Panc1 (cell line): ENCODE data around the gene TAS2R1. TPM values are rescaled to one million over a fixed set of nuclear protein-coding genes. Genes with fewer than 3 reads are reported as not detected.

Source experiments
- ATAC-seq: fragments of 200-7000 bp; cut with Tn5 transposase; 2 replicates; pipeline ENCODE4 v1.9.1; 2020; ENCODE audit warnings: mild to moderate bottlenecking, moderate library complexity
- BruUV-seq: library from RNA; stranded (reverse); fragments of 400-500 nt; replicated peaks from 2 replicates; lab custom pipeline; 2021; lab: Mats Ljungman, UMichigan
- CTCF ChIA-PET: fragments of 300-600 bp; sonication (Branson Sonifier 250); formaldehyde crosslinking; loops from one replicate; lab custom pipeline; 2022; ENCODE audit warnings: antibody characterized with exemption; lab: Charles Lee
- POLR2A ChIA-PET: fragments of 300-600 bp; sonication (Branson Sonifier 250); formaldehyde crosslinking; loops from one replicate; lab custom pipeline; 2022; ENCODE audit warnings: antibody characterized with exemption; lab: Charles Lee
- DNase-seq: peaks from one replicate; pipeline ENCODE4 v3.0.0-alpha.2; 2010; ENCODE audit warnings: low read depth, low spot score
- H3K27ac ChIP-seq: 2 replicates; pipeline ENCODE4 v1.5.1; 2011; ENCODE audit warnings: mild to moderate bottlenecking, low read length, inconsistent platforms
- H3K27me3 ChIP-seq: fragments of 200-500 bp; sonication (Bioruptor generic); 2 replicates; pipeline ENCODE4 v1.6.0; 2014; ENCODE audit warnings: low read length, inconsistent platforms; ENCODE audit not compliant: control insufficient read depth, insufficient read depth
- H3K36me3 ChIP-seq: fragments of 200-500 bp; sonication (Bioruptor generic); 2 replicates; pipeline ENCODE4 v1.5.1; 2014; ENCODE audit warnings: inconsistent platforms, mild to moderate bottlenecking, low read length, moderate library complexity; ENCODE audit not compliant: control insufficient read depth, insufficient read depth
- H3K4me1 ChIP-seq: 2 replicates; pipeline ENCODE4 v1.5.1; 2011; ENCODE audit warnings: inconsistent platforms, mild to moderate bottlenecking, low read length, moderate library complexity; ENCODE audit not compliant: control insufficient read depth, insufficient read depth
- H3K4me3 ChIP-seq, 2 experiments: 2 replicates each; pipeline ENCODE4 v1.5.1; 2011 to 2012; ENCODE audit warnings: low read depth in 2 of 2, low read length in 2 of 2, mild to moderate bottlenecking in 2 of 2, inconsistent platforms in 1 of 2, moderate library complexity in 1 of 2
- H3K9me3 ChIP-seq: fragments of 200-500 bp; sonication (Bioruptor generic); 2 replicates; pipeline ENCODE4 v1.5.1; 2014; ENCODE audit warnings: low read depth, mild to moderate bottlenecking, inconsistent platforms, low read length, moderate library complexity; ENCODE audit not compliant: control insufficient read depth, insufficient read depth
- CTCF ChIP-seq: fragments of 450-650 bp; IDR thresholded peaks from 2 replicates; pipeline ENCODE4 v1.5.1; 2017; ENCODE audit warnings: mild to moderate bottlenecking
- POLR2AphosphoS5 ChIP-seq: IDR thresholded peaks from 2 replicates; pipeline ENCODE4 v1.6.1; 2012; ENCODE audit warnings: mild to moderate bottlenecking, low read depth, low read length, moderate library complexity
- REST ChIP-seq, 2 experiments: IDR thresholded peaks; 2 replicates each; pipeline ENCODE4 v1.6.1; 2011 to 2012; ENCODE audit warnings: low read depth in 2 of 2, control low read depth in 1 of 2, low read length in 1 of 2, mild to moderate bottlenecking in 1 of 2, moderate library complexity in 1 of 2; ENCODE audit not compliant: insufficient read depth in 1 of 2
- SIN3A ChIP-seq: IDR thresholded peaks from 2 replicates; pipeline ENCODE4 v1.6.1; 2012; ENCODE audit warnings: low read depth, mild to moderate bottlenecking, low read length, moderate library complexity, borderline replicate concordance; ENCODE audit not compliant: insufficient read depth
- TCF7L2 ChIP-seq: IDR thresholded peaks from 2 replicates; pipeline ENCODE4 v1.6.1; 2011; ENCODE audit warnings: mild to moderate bottlenecking, low read depth, low read length, inconsistent platforms
- in situ Hi-C: cut with HindIII; loops from 2 replicates; pipeline ENCODE4 v1.10.0; 2016; ENCODE audit warnings: low sequenced_read_pairs, low pct_unique_long_range_greater_than_20kb
- intact Hi-C: fragments of 100-400 bp; cut with micrococcal nuclease; formaldehyde crosslinking; loops from one replicate; pipeline ENCODE4 v1.10.0; 2022; ENCODE audit not compliant: unreplicated experiment
- total RNA-seq: library from RNA; stranded (reverse); gene quantifications from one replicate; pipeline ENCODE4 v1.2.1, GENCODE V29; 2021; ENCODE audit not compliant: unreplicated experiment

The TAS2R1 gene
- total RNA-seq, 1 experiment from 2014 or later: not detected

GRCh38 chr5:9654886-9655285 lies 24.7 kb upstream of the TAS2R1 start:
- TF ChIP-seq POLR2AphosphoS5: no peak
- no peak for TF ChIP-seq CTCF
- ChIA-PET CTCF (no interaction called here), POLR2A (no interaction called here)
- H3K4me3 ChIP-seq: no peak overlapping the region
- no peaks in the 10 kb centered on the region for H3K4me1 ChIP-seq
- H3K36me3 ChIP-seq: no peaks in the 10 kb centered on the region
- no TSS peak for BruUV-seq
- no peaks in the 10 kb centered on the region for H3K27me3 ChIP-seq
- DNase-seq (no peak), ATAC-seq (no peak)
- intact Hi-C loops: no loop called here
- no peak overlapping the region for H3K27ac ChIP-seq
- in situ Hi-C loops: no loop called here
- no peaks in the 10 kb centered on the region for H3K9me3 ChIP-seq

GRCh38 chr5:9653811-9654210 lies 23.7 kb upstream of the TAS2R1 start:
- Histone ChIP-seq H3K4me3 (no peak overlapping the region), H3K27me3 (no peaks in the 10 kb centered on the region), H3K27ac (no peak overlapping the region), H3K9me3 (no peaks in the 10 kb centered on the region), H3K36me3 (no peaks in the 10 kb centered on the region), H3K4me1 (no peaks in the 10 kb centered on the region)
- TF ChIP-seq CTCF: no peak
- no peak for TF ChIP-seq TCF7L2
- TF ChIP-seq SIN3A: no peak
- no peak for TF ChIP-seq REST (IDR thresholded peaks at IDR 0.05; ENCODE audit: insufficient read depth in 1 of 2, low read depth in 2 of 2, low read length in 1 of 2)
- no peak for TF ChIP-seq POLR2AphosphoS5
- ChIA-PET CTCF (no interaction called here), POLR2A (no interaction called here)
- no TSS peak for BruUV-seq
- no peak for DNase-seq
- ATAC-seq: no peak
- intact Hi-C loops (no loop called here), in situ Hi-C loops (no loop called here)
